Measurements from ENCODE around the gene HSD3B1.
"Not testable (repeated sequence)": the region's sequence is repeated elsewhere in the genome, so short reads cannot be mapped to it uniquely, and the experiment has no call there.

HSD3B1 gene

DNA sequence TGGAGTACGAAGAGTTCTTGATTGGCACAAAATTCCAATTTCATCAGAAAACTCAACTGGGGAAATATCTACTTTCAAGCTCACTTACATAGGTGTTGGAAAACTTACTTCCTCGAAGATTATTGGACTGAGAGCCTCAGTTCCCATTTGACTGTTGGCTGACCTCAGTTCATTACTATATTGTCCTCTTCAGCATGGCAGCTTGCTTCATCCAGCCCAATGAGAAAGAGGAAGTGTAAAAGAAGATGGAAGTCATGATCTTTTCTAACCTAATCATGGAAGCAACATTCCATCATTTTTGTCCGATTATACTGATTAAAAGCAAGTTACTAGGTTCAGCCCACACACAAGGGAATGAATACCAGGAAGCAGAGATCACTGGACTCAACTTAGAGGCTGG lies 49.4 kb downstream of the HSD3B1 start:
- DNase-seq: no peak

DNA sequence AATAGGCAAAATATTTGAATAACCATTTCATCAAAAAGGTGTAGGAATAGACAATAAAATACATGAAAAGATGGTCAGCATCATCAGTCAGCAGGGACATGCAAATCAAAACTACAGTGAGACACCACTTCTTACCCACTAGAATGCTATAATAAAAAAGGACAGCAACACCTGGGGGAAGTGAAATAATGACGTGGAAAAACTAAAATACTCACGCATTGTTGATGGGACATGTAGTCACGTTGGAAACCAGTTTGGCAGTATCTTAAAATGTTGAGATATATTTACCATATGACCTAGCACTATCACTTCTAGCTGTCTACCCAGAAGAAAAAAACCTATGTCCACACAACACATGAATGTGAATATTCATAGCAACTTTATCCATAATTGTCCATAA lies 53.4 kb downstream of the HSD3B1 start:
- not testable (repeated sequence) for DNase-seq

- DNase-seq: no peak
These were observed 57.5 kb downstream of the HSD3B1 start for GRCh38 chr1:119564548-119564947.

Measured in activated CD4-positive, CD25-positive, alpha-beta regulatory T cell (primary cell).